RPMI8226 (cell line): ENCODE measurements around the gene CCDC159.
A peak's percentile ranks its signal among the peaks of the same experiment; 100 is the strongest.

Experiments used
- DNase-seq: peaks from one replicate; pipeline ENCODE4 v3.0.0-alpha.2; 2015

The CCDC159 gene

DNA sequence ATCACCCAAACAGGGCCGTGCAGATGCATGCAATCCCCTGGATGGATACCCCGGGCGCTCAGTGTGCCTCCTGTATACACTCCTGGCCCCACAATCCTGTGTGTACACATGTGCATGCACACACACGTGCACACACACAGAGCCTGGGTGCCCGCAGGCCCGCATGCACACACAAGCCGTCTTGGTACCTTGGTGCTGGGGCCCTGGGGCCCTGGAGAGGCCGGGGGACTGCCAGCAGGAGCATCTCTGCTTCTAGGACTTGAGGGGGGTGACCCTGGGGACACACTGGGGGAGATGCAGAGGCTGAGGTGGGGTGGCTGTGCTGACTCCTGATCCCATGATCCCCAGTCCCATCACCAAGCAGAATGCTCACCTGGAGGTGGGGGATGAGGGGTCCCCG lies 53.3 kb downstream of the CCDC159 start:
- DNase-seq = no peak

DNA sequence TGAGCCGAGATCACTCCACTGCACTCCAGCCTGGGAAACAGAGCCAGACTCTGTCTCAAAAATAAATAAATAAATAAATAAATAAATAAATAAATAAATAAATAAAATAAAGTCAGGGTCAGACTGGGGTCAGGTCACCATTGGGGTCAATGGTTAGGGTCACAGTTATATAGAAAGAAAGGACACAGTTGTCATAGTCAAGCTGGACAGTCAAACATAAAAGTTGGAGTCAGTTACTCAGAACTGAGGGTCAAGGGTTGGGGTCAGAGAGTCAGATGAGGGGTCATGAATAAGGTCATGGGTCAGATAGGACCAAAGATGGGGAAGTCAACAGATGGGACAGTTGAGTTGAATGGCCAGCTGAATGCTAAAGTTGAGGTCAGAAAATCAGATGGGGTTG lies 54.5 kb downstream of the CCDC159 start:
- DNase-seq = peak; percentile 0

DNA sequence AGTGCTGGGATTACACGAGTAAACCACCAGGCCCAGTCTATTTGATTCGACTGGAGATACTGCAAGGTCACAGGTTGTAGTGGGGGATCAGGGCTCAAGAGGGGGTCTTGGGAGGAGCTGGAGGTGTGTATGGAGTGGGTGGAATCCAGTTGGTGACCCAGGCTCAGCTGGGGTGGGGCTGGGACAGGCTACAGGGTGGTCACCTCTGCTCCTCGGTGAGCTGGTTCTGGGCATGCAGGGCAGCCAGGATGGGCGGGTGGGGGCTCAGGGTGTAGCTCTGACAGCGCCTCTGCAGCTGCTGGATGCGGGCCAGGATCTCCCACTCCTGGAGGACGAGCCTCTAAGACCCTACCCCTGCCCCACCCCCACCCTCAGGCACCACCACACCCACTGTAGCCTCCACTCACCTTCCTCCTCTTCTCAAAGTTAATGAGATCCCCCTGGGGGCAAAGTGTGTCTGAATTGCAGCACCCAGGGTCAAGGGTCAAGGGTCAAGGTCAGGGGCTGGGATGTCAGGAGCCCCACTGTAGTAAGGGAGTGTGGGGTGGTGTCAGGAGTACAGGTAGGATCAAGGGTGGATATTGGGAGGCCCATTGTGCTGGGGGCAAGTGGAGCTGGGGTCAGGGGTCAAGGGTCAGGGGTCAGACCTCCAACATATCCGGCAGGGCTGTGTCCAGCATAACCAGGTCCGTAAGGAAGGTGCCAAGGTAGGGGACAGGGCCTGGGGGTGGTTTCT lies 55.7 kb downstream of the CCDC159 start:
- peak; percentile 1 for DNase-seq
